ENCODE results near the gene LRRC53. TPM values are rescaled to one million over a fixed set of nuclear protein-coding genes. Genes with fewer than 3 reads are reported as not detected.

The LRRC53 gene
- polyA plus RNA-seq, 1 donor (not counting 4 experiments of a cell fraction or from before 2014, with no cell fraction given): not detected

- H3K9ac ChIP-seq (ENCODE audit: control insufficient read depth, extremely low read depth, insufficient read depth, low read length): no peak overlapping the region
- no peaks in the 10 kb centered on the region for H3K9me3 ChIP-seq (ENCODE audit: control insufficient read depth, low read depth, low read length)
- no peak overlapping the region for H2AFZ ChIP-seq (ENCODE audit: control insufficient read depth, low read length)
- no peak for FAIRE-seq
- no peak for DNase-seq (ENCODE audit: low read depth, low spot score)
- no peaks in the 10 kb centered on the region for H4K20me1 ChIP-seq (ENCODE audit: control insufficient read depth, extremely low read depth, insufficient read depth, low read length)
- no peak overlapping the region for H3K27ac ChIP-seq (ENCODE audit: control insufficient read depth, insufficient read depth, low read length)
- H3K27me3 ChIP-seq (ENCODE audit: control insufficient read depth, extremely low read depth, insufficient read depth, low read length): no peaks in the 10 kb centered on the region
- H3K79me2 ChIP-seq (ENCODE audit: control insufficient read depth, insufficient read depth, low read length): no peaks in the 10 kb centered on the region
- H3K36me3 ChIP-seq (ENCODE audit: control insufficient read depth in 2 of 2, extremely low read depth in 1 of 2, insufficient read depth in 2 of 2, low read length in 2 of 2): no peaks in the 10 kb centered on the region
- no peak overlapping the region for H3K4me2 ChIP-seq (ENCODE audit: control insufficient read depth, extremely low read depth, insufficient read depth, low read depth, low read length)
- H3K9me1 ChIP-seq (ENCODE audit: control insufficient read depth, extremely low read depth, insufficient read depth, low read length): no peaks in the 10 kb centered on the region
- H3K4me1 ChIP-seq (ENCODE audit: control insufficient read depth, extremely low read depth, insufficient read depth, low read length): no peaks in the 10 kb centered on the region
- TF ChIP-seq, protein P1, sequence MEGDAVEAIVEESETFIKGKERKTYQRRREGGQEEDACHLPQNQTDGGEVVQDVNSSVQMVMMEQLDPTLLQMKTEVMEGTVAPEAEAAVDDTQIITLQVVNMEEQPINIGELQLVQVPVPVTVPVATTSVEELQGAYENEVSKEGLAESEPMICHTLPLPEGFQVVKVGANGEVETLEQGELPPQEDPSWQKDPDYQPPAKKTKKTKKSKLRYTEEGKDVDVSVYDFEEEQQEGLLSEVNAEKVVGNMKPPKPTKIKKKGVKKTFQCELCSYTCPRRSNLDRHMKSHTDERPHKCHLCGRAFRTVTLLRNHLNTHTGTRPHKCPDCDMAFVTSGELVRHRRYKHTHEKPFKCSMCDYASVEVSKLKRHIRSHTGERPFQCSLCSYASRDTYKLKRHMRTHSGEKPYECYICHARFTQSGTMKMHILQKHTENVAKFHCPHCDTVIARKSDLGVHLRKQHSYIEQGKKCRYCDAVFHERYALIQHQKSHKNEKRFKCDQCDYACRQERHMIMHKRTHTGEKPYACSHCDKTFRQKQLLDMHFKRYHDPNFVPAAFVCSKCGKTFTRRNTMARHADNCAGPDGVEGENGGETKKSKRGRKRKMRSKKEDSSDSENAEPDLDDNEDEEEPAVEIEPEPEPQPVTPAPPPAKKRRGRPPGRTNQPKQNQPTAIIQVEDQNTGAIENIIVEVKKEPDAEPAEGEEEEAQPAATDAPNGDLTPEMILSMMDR (optimal IDR thresholded peaks at IDR 0.05 in 1 of 3, IDR thresholded peaks at IDR 0.05 in 1 of 3, conservative IDR thresholded peaks at IDR 0.05 in 1 of 3; ENCODE audit: extremely low read depth in 1 of 3, insufficient read depth in 2 of 3, low read length in 3 of 3): no peak
- no peak for TF ChIP-seq EZH2 (IDR thresholded peaks at IDR 0.05; ENCODE audit: low read length)
- dilution Hi-C loops (cut with MboI; ENCODE audit: extremely low pct_ligation_motif_present, low sequenced_read_pairs): no loop called here
- H3K4me3 ChIP-seq (ENCODE audit: control insufficient read depth in 2 of 3, extremely low read depth in 1 of 3, insufficient read depth in 2 of 3, low read depth in 1 of 3, low read length in 3 of 3): no peak overlapping the region
Measured at GRCh38 chr1:74430342-74430934, 82.0 kb downstream of the LRRC53 start.

DNA sequence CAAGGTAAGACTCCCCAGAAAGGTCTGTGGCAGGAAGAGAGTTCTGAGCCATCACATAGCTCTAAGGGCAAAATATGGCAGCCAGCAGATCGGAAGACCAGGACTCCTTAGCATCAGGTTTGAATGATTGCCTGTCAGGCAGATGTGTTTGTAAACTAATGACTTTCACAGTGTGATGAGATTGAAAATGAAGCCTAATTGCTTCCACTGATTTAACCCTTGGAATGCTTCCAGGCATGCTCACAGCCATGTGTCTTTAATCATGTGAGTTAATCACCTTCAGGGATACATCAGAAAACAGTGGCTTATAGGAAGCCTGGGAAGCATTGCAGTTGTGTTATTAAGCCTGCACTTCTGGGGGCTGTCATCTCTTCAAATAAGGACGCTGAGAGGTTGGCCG, 82.8 kb downstream of the LRRC53 start:
- Histone ChIP-seq H3K27ac (ENCODE audit: control insufficient read depth, insufficient read depth, low read length) (no peak overlapping the region), H3K79me2 (ENCODE audit: control insufficient read depth, insufficient read depth, low read length) (no peaks in the 10 kb centered on the region), H3K9me3 (ENCODE audit: control insufficient read depth, low read depth, low read length) (no peaks in the 10 kb centered on the region), H3K9ac (ENCODE audit: control insufficient read depth, extremely low read depth, insufficient read depth, low read length) (no peak overlapping the region), H2AFZ (ENCODE audit: control insufficient read depth, low read length) (no peak overlapping the region), H4K20me1 (ENCODE audit: control insufficient read depth, extremely low read depth, insufficient read depth, low read length) (no peaks in the 10 kb centered on the region), H3K36me3 (ENCODE audit: control insufficient read depth in 2 of 2, extremely low read depth in 1 of 2, insufficient read depth in 2 of 2, low read length in 2 of 2) (no peaks in the 10 kb centered on the region), H3K4me3 (ENCODE audit: control insufficient read depth in 2 of 3, extremely low read depth in 1 of 3, insufficient read depth in 2 of 3, low read depth in 1 of 3, low read length in 3 of 3) (no peak overlapping the region), H3K4me2 (ENCODE audit: control insufficient read depth, extremely low read depth, insufficient read depth, low read depth, low read length) (no peak overlapping the region), H3K27me3 (ENCODE audit: control insufficient read depth, extremely low read depth, insufficient read depth, low read length) (no peaks in the 10 kb centered on the region), H3K9me1 (ENCODE audit: control insufficient read depth, extremely low read depth, insufficient read depth, low read length) (no peaks in the 10 kb centered on the region), H3K4me1 (ENCODE audit: control insufficient read depth, extremely low read depth, insufficient read depth, low read length) (no peaks in the 10 kb centered on the region)
- FAIRE-seq (no peak), DNase-seq (ENCODE audit: low read depth, low spot score) (no peak)
- no peak for TF ChIP-seq EZH2 (IDR thresholded peaks at IDR 0.05; ENCODE audit: low read length)
- TF ChIP-seq, protein P1 (optimal IDR thresholded peaks at IDR 0.05 in 1 of 3, IDR thresholded peaks at IDR 0.05 in 1 of 3, conservative IDR thresholded peaks at IDR 0.05 in 1 of 3; ENCODE audit: extremely low read depth in 1 of 3, insufficient read depth in 2 of 3, low read length in 3 of 3): no peak
- dilution Hi-C loops (cut with MboI; ENCODE audit: extremely low pct_ligation_motif_present, low sequenced_read_pairs): no loop called here
